ENCODE measurements around the gene ZAP70.

ZAP70 gene

DNA sequence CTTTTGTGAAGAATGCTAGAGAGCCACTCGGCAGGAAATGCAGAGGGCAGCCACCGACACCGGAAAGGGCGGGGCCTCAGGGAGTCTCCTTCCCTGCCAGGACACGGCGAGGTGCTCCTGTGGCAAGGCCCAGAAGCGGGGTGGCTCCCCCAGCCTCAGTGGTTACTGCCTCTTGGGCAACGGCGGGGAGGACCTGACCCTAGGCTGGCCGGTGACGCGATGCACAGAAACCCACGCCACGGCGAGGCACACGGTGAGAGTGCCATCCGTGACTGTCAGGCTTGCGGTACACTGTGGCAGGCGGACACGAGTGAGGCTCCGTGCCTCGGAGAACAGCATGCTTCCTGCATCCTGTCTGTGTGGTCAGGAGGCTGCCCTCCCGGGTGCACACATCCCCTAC lies 47.8 kb downstream of the ZAP70 start:
- no peak overlapping the region for H3K4me3 ChIP-seq (ENCODE audit: low read depth, low read length)
- no peak for DNase-seq (ENCODE audit: low read depth)
- no peak for TF ChIP-seq CTCF (IDR thresholded peaks at IDR 0.05; ENCODE audit: control insufficient read depth, extremely low read depth, insufficient read depth)

- no peak for DNase-seq (ENCODE audit: low read depth)
- TF ChIP-seq CTCF (IDR thresholded peaks at IDR 0.05; ENCODE audit: control insufficient read depth, extremely low read depth, insufficient read depth) = no peak
- no peak overlapping the region for H3K4me3 ChIP-seq (ENCODE audit: low read depth, low read length)
Observed at GRCh38 chr2:97763176-97763845, 49.9 kb downstream of the ZAP70 start.

DNA sequence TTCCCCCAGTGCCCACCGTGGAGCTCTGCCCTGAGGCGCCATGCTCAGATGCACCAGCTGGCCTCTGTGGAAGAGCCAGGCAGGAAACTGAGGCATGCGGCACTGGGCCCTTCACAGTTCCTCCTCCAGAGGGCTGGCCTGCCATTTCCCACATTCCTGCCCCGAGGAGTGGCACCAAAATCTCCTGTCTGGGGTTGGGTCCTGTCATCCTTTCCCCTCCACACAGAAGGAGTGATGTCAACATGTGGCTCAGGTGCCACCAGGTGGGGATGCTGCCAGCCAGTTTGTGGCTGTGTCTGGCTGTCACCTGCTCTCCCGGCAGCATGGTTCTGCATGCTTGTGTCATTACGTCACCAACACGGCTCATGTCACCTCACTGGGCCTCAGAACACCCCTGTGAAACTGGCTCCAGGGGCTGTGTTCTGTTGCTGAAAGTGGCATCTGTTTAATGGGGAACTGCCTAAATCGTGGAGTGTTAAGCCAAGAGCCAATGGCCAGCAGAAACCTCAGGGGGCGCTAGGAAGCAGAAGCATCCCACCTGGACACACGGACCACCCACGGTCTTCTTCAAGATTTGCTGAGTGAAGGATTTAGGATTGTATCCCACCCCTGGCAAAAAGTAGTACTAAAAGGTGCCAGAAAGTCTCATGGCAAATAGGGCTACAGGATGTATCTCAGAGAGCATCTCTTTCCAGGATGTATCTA lies 51.3 kb downstream of the ZAP70 start:
- DNase-seq (ENCODE audit: low read depth) = no peak
- no peak for TF ChIP-seq CTCF (IDR thresholded peaks at IDR 0.05; ENCODE audit: control insufficient read depth, extremely low read depth, insufficient read depth)
- H3K4me3 ChIP-seq (ENCODE audit: low read depth, low read length) = no peak overlapping the region

DNA sequence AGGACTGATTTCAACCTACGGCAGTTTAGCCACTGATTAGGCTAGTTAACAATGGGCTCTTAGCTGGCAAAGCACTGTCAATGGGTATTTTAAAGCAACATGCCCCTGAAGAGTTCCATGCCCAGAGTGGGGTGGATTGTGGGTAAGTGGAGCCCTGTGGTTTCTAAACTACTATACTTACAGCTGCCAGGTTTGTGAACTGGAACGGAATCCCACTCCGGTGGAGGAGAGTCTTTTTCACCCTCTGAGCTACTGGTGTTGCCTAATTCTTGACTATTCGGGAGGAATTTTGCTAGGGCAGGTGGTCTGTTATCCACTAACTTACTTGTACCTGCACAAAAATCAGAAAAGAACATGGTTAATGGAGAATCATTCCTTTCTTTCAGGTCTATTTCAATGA lies 52.6 kb downstream of the ZAP70 start:
- no peak overlapping the region for H3K4me3 ChIP-seq (ENCODE audit: low read depth, low read length)
- DNase-seq (ENCODE audit: low read depth) = no peak
- TF ChIP-seq CTCF (IDR thresholded peaks at IDR 0.05; ENCODE audit: control insufficient read depth, extremely low read depth, insufficient read depth) = no peak

- no peak overlapping the region for H3K4me3 ChIP-seq (ENCODE audit: low read depth, low read length)
- no peak for TF ChIP-seq CTCF (IDR thresholded peaks at IDR 0.05; ENCODE audit: control insufficient read depth, extremely low read depth, insufficient read depth)
- DNase-seq (ENCODE audit: low read depth) = no peak
Observed at GRCh38 chr2:97766567-97766966, 53.2 kb downstream of the ZAP70 start.

DNA sequence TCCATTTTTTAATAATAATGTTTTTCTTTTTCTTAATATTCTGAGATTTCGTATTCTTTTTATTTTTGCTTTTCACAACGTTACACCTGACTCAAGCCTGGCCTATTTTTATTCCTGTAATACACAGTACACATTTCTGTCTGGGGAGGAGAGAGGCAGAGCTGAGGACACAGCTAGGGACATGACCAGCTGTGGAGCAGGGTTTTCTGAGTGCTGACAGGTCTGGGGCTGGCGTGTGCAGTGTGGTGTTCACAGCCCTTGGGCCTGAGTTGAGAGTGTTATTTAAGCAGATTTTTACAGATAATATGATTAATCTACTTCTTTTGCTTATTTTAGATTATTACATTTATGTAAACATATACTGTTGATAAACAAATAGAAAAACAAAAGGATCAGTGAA lies 55.9 kb downstream of the ZAP70 start:
- DNase-seq (ENCODE audit: low read depth) = no peak
- TF ChIP-seq CTCF (IDR thresholded peaks at IDR 0.05; ENCODE audit: control insufficient read depth, extremely low read depth, insufficient read depth) = no peak
- no peak overlapping the region for H3K4me3 ChIP-seq (ENCODE audit: low read depth, low read length)

DNA sequence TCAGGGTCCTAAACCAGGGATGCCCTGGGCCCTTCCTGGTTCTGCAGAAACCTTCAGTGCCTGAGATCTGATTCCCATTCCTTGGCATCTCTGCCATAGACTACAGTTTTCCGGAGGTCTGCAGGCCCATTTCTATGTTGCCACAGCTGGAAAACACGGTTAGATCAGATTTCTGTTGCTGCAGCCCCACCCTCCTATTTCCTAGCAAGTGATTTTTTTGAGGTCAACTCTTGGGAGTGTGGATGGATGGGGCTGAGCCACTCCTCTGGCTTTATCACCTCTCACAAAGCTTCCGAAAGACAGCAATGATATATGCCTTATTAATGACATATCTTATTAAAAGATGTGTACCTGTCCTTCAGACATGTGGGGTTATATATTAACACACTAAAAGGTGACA lies 56.3 kb downstream of the ZAP70 start:
- no peak overlapping the region for H3K4me3 ChIP-seq (ENCODE audit: low read depth, low read length)
- no peak for DNase-seq (ENCODE audit: low read depth)
- no peak for TF ChIP-seq CTCF (IDR thresholded peaks at IDR 0.05; ENCODE audit: control insufficient read depth, extremely low read depth, insufficient read depth)

All from LNCaP clone FGC (cell line).